Mesenchymal stem cell (in vitro differentiated cells and primary cell): Measurements from ENCODE around the gene SEPTIN11.

Experiments used
- DNase-seq: peaks from one replicate; pipeline ENCODE4 v3.0.0-alpha.2; 2013
- H2AFZ ChIP-seq: one replicate; pipeline ENCODE4 v1.6.1; 2013; ENCODE audit warnings: low read depth, mild to moderate bottlenecking, control low read depth, inconsistent platforms, low read length, moderate library complexity
- H2AK5ac ChIP-seq: 2 replicates; pipeline ENCODE4 v1.6.1; 2013; ENCODE audit warnings: low read length, moderate library complexity, mild to moderate bottlenecking, inconsistent platforms; ENCODE audit not compliant: severe bottlenecking
- H2BK120ac ChIP-seq: one replicate; pipeline ENCODE4 v1.6.1; 2013; ENCODE audit warnings: low read depth, mild to moderate bottlenecking, inconsistent platforms, low read length, moderate library complexity
- H2BK12ac ChIP-seq, 2 experiments: one replicate each; pipeline ENCODE4 v1.6.1; 2013; ENCODE audit warnings: inconsistent platforms in 2 of 2, low read length in 2 of 2, mild to moderate bottlenecking in 2 of 2, moderate library complexity in 2 of 2, control low read depth in 1 of 2
- H2BK15ac ChIP-seq: one replicate; pipeline ENCODE4 v1.6.1; 2013; ENCODE audit warnings: mild to moderate bottlenecking, low read depth, inconsistent platforms; ENCODE audit not compliant: poor library complexity, severe bottlenecking
- H2BK5ac ChIP-seq: 2 replicates; pipeline ENCODE4 v1.6.1; 2013; ENCODE audit warnings: low read depth, mild to moderate bottlenecking, low read length, control low read depth, inconsistent platforms; ENCODE audit not compliant: poor library complexity, severe bottlenecking
- H3K14ac ChIP-seq, 2 experiments: one replicate each; pipeline ENCODE4 v1.6.1; 2013; ENCODE audit warnings: inconsistent platforms in 2 of 2, low read length in 2 of 2, control low read depth in 1 of 2, mild to moderate bottlenecking in 1 of 2, moderate library complexity in 1 of 2
- H3K18ac ChIP-seq, 2 experiments: one replicate each; pipeline ENCODE4 v1.6.1; 2013; ENCODE audit warnings: inconsistent platforms in 2 of 2, low read length in 2 of 2, control low read depth in 1 of 2, low read depth in 1 of 2, mild to moderate bottlenecking in 1 of 2
- H3K23ac ChIP-seq, 2 experiments: one replicate each; pipeline ENCODE4 v1.6.1; 2013; ENCODE audit warnings: inconsistent platforms in 2 of 2, low read length in 2 of 2, mild to moderate bottlenecking in 2 of 2, moderate library complexity in 2 of 2, control low read depth in 1 of 2
- H3K27ac ChIP-seq: 2 replicates; pipeline ENCODE4 v1.5.1; 2013; ENCODE audit warnings: mild to moderate bottlenecking, moderate library complexity, low read length, control low read depth, inconsistent platforms; ENCODE audit not compliant: poor library complexity, severe bottlenecking
- H3K27me3 ChIP-seq, 2 experiments: 2 replicates each; pipeline versions ENCODE4 v1.6.1 to v1.7.0; 2013; ENCODE audit warnings: low read length in 2 of 2, mild to moderate bottlenecking in 2 of 2, moderate library complexity in 2 of 2, control low read depth in 1 of 2, inconsistent platforms in 1 of 2; ENCODE audit not compliant: control insufficient read depth in 1 of 2, insufficient read depth in 1 of 2
- H3K36me3 ChIP-seq, 2 experiments: 2 replicates each; pipeline versions ENCODE4 v1.6.1 to v1.7.0; 2013; ENCODE audit warnings: low read length in 2 of 2, control low read depth in 1 of 2, inconsistent platforms in 1 of 2, low read depth in 1 of 2, mild to moderate bottlenecking in 1 of 2; ENCODE audit not compliant: insufficient read depth in 2 of 2, control insufficient read depth in 1 of 2
- H3K4ac ChIP-seq, 2 experiments: one replicate each; pipeline ENCODE4 v1.6.1; 2013; ENCODE audit warnings: inconsistent platforms in 2 of 2, low read length in 2 of 2, mild to moderate bottlenecking in 2 of 2, moderate library complexity in 2 of 2, control low read depth in 1 of 2, low read depth in 1 of 2
- H3K4me1 ChIP-seq: 2 replicates; pipeline ENCODE4 v1.6.1; 2013; ENCODE audit warnings: low read depth, low read length, control low read depth; ENCODE audit not compliant: control insufficient read depth, insufficient read depth
- H3K4me2 ChIP-seq: 2 replicates; pipeline ENCODE4 v1.6.1; 2013; ENCODE audit warnings: low read length, mild to moderate bottlenecking, inconsistent platforms; ENCODE audit not compliant: poor library complexity, severe bottlenecking
- H3K4me3 ChIP-seq, 2 experiments: 2 replicates each; pipeline versions ENCODE4 v1.5.1 to v1.7.0; 2013; ENCODE audit warnings: low read length in 2 of 2, mild to moderate bottlenecking in 2 of 2, control low read depth in 1 of 2, low read depth in 1 of 2; ENCODE audit not compliant: insufficient read depth in 1 of 2
- H3K79me1 ChIP-seq: replicated peaks from 2 replicates; pipeline ENCODE4 v1.6.1; 2013; ENCODE audit warnings: mild to moderate bottlenecking, control low read depth, low read length, inconsistent platforms; ENCODE audit not compliant: poor library complexity, severe bottlenecking
- H3K9ac ChIP-seq: 2 replicates; pipeline ENCODE4 v1.7.0; 2013; ENCODE audit warnings: mild to moderate bottlenecking, low read length, moderate library complexity
- H3K9me3 ChIP-seq: 2 replicates; pipeline ENCODE4 v1.7.0; 2013; ENCODE audit warnings: mild to moderate bottlenecking, low read length; ENCODE audit not compliant: control insufficient read depth
- H4K8ac ChIP-seq: one replicate; pipeline ENCODE4 v1.6.1; 2013; ENCODE audit warnings: inconsistent platforms, mild to moderate bottlenecking, low read length, moderate library complexity
- H4K91ac ChIP-seq: one replicate; pipeline ENCODE4 v1.6.1; 2013; ENCODE audit warnings: mild to moderate bottlenecking, low read length, inconsistent platforms
- WGBS: methylation state at CpG from one replicate; pipeline ENCODE4 v1.1.7; 2013; ENCODE audit warnings: mixed read lengths; 5-methylcytosine and 5-hydroxymethylcytosine counted together

Gene SEPTIN11

DNA sequence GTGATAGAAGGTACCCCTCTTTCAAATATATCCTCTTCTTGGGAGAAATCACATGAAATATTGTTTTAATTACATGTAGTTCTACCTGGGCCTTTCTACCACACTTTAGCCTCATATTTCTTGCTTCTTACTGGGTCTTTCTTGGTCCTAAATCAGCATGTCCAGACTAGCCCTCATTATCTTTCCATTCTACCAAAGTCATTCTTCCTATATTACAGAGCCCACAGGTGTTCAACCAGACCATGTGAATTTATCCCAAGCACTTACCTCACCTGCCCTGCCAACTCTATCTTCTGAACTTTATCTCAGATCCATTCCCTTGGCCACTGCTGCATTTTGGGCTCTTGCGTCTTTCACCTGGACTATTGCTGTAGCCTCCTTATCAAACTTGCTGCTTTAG is 39.8 kb upstream of the SEPTIN11 start:
- H3K4ac ChIP-seq, result no peak overlapping the region
- no peaks in the 10 kb centered on the region for H3K36me3 ChIP-seq
- no peaks in the 10 kb centered on the region for H3K27me3 ChIP-seq
- H3K14ac ChIP-seq, result no peak overlapping the region
- WGBS, result 100% methylated on average over 1 of the region's 1 CpG
- H2BK5ac ChIP-seq, result no peak overlapping the region
- no peak overlapping the region for H3K9ac ChIP-seq
- no peak overlapping the region for H3K23ac ChIP-seq
- no peak overlapping the region for H3K27ac ChIP-seq
- H2BK15ac ChIP-seq, result no peak overlapping the region
- no peaks in the 10 kb centered on the region for H3K4me1 ChIP-seq
- H4K91ac ChIP-seq, result no peak overlapping the region
- H3K79me1 ChIP-seq, result no peaks in the 10 kb centered on the region
- H4K8ac ChIP-seq, result no peak overlapping the region
- no peak overlapping the region for H3K4me3 ChIP-seq
- no peak overlapping the region for H2AFZ ChIP-seq
- no peak overlapping the region for H3K4me2 ChIP-seq
- H2AK5ac ChIP-seq, result no peak overlapping the region
- no peak for DNase-seq
- no peak overlapping the region for H2BK120ac ChIP-seq
- no peaks in the 10 kb centered on the region for H3K9me3 ChIP-seq
- no peak overlapping the region for H2BK12ac ChIP-seq
- H3K18ac ChIP-seq, result no peak overlapping the region

DNA sequence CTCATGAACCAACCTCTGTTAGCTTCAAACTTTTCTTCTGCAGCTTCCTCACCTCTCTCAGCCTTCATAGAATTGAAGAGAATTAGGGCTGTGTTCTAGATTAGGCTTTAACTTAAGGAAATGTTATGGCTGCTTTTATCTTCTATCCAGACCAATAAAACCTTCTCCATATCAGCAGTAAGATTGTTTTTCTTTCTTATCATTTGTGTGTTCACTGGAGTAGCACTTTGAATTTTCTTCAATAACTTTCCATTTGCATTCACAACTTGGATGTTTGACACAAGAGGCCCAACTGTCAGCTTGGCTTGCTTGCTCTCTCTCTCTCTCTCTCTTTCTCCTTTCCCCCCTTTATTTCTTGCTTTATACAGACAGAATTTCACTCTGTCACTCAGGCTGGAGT is 28.8 kb upstream of the SEPTIN11 start:
- Histone ChIP-seq H3K4ac (no peak overlapping the region), H3K9me3 (no peaks in the 10 kb centered on the region), H3K4me3 (no peak overlapping the region), H3K79me1 (no peaks in the 10 kb centered on the region), H3K4me1 (no peaks in the 10 kb centered on the region), H3K36me3 (no peaks in the 10 kb centered on the region), H3K9ac (no peak overlapping the region), H2AK5ac (no peak overlapping the region), H3K27me3 (no peaks in the 10 kb centered on the region), H2BK12ac (no peak overlapping the region), H3K27ac (no peak overlapping the region), H4K91ac (no peak overlapping the region), H3K18ac (no peak overlapping the region), H3K14ac (no peak overlapping the region), H3K23ac (no peak overlapping the region), H2BK15ac (no peak overlapping the region), H3K4me2 (no peak overlapping the region), H2BK120ac (no peak overlapping the region), H4K8ac (no peak overlapping the region), H2BK5ac (no peak overlapping the region), H2AFZ (no peak overlapping the region)
- no peak for DNase-seq

DNA sequence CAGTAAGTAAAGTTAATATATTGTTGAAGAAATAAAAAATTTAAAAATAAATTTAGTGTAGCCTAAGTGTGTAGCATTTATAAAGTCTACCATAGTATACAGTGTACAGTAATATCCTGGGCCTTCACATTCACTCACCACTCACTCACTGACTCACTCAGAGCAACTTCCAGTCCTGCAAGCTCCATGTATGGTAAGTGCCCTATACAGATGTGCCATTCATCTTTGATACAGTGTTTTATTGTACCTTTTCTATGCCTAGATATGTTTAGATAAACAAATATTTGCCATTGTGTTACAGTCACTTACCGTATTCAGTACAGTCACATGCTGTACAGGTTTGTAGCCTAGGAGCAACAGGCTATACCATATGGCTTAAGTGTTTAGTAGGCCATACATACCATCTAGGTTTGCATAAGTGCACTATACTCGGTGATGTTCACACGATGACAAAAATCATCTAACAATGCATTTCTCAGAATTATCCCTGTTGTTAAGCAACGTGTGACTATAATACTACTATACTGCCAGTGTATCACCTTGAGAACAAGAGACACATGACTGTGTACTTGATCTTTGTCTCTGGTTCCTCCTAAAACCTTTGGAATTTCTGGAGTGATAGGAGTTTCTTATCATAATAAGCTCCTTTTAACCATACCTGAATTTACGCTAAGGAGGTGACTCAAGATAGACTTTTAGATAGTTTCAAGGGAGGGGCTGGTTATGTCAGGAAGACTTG is 25.8 kb upstream of the SEPTIN11 start:
- Histone ChIP-seq H3K9me3 (no peaks in the 10 kb centered on the region), H3K27me3 (no peaks in the 10 kb centered on the region), H2AK5ac (no peak overlapping the region), H2AFZ (no peak overlapping the region), H3K9ac (no peak overlapping the region), H2BK120ac (no peak overlapping the region), H4K8ac (no peak overlapping the region), H4K91ac (no peak overlapping the region), H3K14ac (no peak overlapping the region), H3K23ac (no peak overlapping the region), H3K4me2 (no peak overlapping the region), H2BK12ac (no peak overlapping the region), H3K4me3 (no peak overlapping the region), H2BK5ac (no peak overlapping the region), H3K4me1 (no peaks in the 10 kb centered on the region), H3K36me3 (no peaks in the 10 kb centered on the region), H3K18ac (no peak overlapping the region), H2BK15ac (no peak overlapping the region), H3K79me1 (no peaks in the 10 kb centered on the region), H3K27ac (no peak overlapping the region), H3K4ac (no peak overlapping the region)
- DNase-seq, result no peak
- WGBS, result 80% methylated on average over 5 of the region's 5 CpGs

DNA sequence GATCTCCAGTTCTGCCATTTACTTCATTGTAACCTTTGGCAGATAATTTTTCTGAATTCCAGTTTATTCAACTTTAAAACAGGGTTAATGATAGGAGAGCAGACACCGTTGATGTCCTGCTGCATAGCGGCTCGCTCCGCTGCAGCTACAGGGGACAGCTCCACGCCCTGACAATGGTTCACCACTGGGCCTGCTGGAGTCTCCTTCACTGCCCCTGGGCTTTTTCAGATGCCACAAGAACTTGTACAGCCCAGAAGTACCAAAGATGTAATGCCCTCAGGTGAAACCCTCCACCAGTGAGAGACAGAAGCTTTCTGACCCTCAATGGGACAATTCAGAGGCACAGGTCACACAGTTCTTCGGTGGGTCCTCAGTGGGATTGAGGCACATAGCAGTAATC is 22.7 kb upstream of the SEPTIN11 start:
- Histone ChIP-seq H3K4me2 (no peak overlapping the region), H3K4me3 (no peak overlapping the region), H2AK5ac (peak overlapping the region; percentile 31), H2AFZ (no peak overlapping the region), H3K79me1 (no peaks in the 10 kb centered on the region), H3K9me3 (no peaks in the 10 kb centered on the region), H3K9ac (no peak overlapping the region), H4K91ac (no peak overlapping the region), H2BK120ac (no peak overlapping the region), H3K27me3 (no peaks in the 10 kb centered on the region), H2BK15ac (no peak overlapping the region), H3K23ac (no peak overlapping the region), H4K8ac (no peak overlapping the region), H2BK5ac (no peak overlapping the region), H3K36me3 (no peaks in the 10 kb centered on the region), H2BK12ac (no peak overlapping the region), H3K27ac (no peak overlapping the region), H3K4me1 (peaks cover 1% of the 10 kb centered on the region), H3K18ac (no peak overlapping the region), H3K14ac (no peak overlapping the region), H3K4ac (no peak overlapping the region)
- DNase-seq, result no peak
- 95% methylated on average over 6 of the region's 6 CpGs for WGBS
